UCSD-AML1 (cell line): Measurements from ENCODE around the gene CD52.
A peak's percentile ranks its signal among the peaks of the same experiment; 100 is the strongest.
"Not testable (repeated sequence)": the region's sequence is repeated elsewhere in the genome, so short reads cannot be mapped to it uniquely, and the experiment has no call there.

Experiments
- DNase-seq: peaks from one replicate; lab custom pipeline; 2025; ENCODE audit not compliant: unreplicated experiment; lab: John Stamatoyannopoulos, UW

Gene CD52

GRCh38 chr1:26283871-26284596 is 33.7 kb upstream of the CD52 start:
- DNase-seq: no peak

- DNase-seq: peak; percentile 93
Measured at GRCh38 chr1:26284597-26285347, 33.0 kb upstream of the CD52 start.

GRCh38 chr1:26285366-26286063 is 32.2 kb upstream of the CD52 start:
- DNase-seq: peak; percentile 68

- no peak for DNase-seq
Measured at GRCh38 chr1:26286064-26286416, 31.7 kb upstream of the CD52 start.

GRCh38 chr1:26287033-26287711 is 30.6 kb upstream of the CD52 start:
- peak; percentile 84 for DNase-seq

GRCh38 chr1:26287811-26288210 is 29.9 kb upstream of the CD52 start:
- no peak for DNase-seq

GRCh38 chr1:26288311-26288941 is 29.3 kb upstream of the CD52 start:
- DNase-seq: peak; percentile 69

GRCh38 chr1:26289158-26290059 is 28.3 kb upstream of the CD52 start:
- DNase-seq: peak; percentile 84

GRCh38 chr1:26290122-26290881 is 27.5 kb upstream of the CD52 start:
- DNase-seq: no peak

GRCh38 chr1:26290882-26291261 is 26.9 kb upstream of the CD52 start:
- no peak for DNase-seq

GRCh38 chr1:26291433-26291832 is 26.3 kb upstream of the CD52 start:
- no peak for DNase-seq

GRCh38 chr1:26291939-26292338 is 25.8 kb upstream of the CD52 start:
- DNase-seq: no peak

GRCh38 chr1:26292735-26293134 is 25.0 kb upstream of the CD52 start:
- not testable (repeated sequence) for DNase-seq

- DNase-seq: no peak
Measured at GRCh38 chr1:26293911-26294463, 23.8 kb upstream of the CD52 start.

GRCh38 chr1:26295194-26296138 is 22.3 kb upstream of the CD52 start:
- DNase-seq: no peak

- no peak for DNase-seq
Measured at GRCh38 chr1:26296340-26297056, 21.3 kb upstream of the CD52 start.
